Activated T-cell treated with anti-CD3 and anti-CD28 coated beads, Interleukin-2, amount 50 U/mL, for 24 hours (primary cell): ENCODE measurements around the gene PIP5KL1.
"Not testable (repeated sequence)": the region's sequence is repeated elsewhere in the genome, so short reads cannot be mapped to it uniquely, and the experiment has no call there.

Experiments used
- DNase-seq: peaks from one replicate; pipeline ENCODE4 v3.0.0-alpha.2; 2020
- H3K27ac Mint-ChIP-seq: 2 replicates; pipeline ENCODE4 v1.8.0; 2020; ENCODE audit warnings: mild to moderate bottlenecking, mixed read lengths
- H3K27me3 Mint-ChIP-seq: 2 replicates; pipeline ENCODE4 v1.8.0; 2020; ENCODE audit warnings: mixed read lengths
- H3K36me3 Mint-ChIP-seq: 2 replicates; pipeline ENCODE4 v1.8.0; 2020; ENCODE audit warnings: low read depth, mixed read lengths
- H3K4me1 Mint-ChIP-seq: 2 replicates; pipeline ENCODE4 v1.8.0; 2020; ENCODE audit warnings: low read depth, mixed read lengths
- H3K4me3 Mint-ChIP-seq: 2 replicates; pipeline ENCODE4 v1.8.0; 2020; ENCODE audit warnings: mild to moderate bottlenecking, moderate library complexity, mixed read lengths
- H3K9me3 Mint-ChIP-seq: 2 replicates; pipeline ENCODE4 v1.8.0; 2020; ENCODE audit warnings: mixed read lengths

PIP5KL1 gene

GRCh38 chr9:127893392-127893791 is 37.2 kb downstream of the PIP5KL1 start:
- peak overlapping the region; percentile 76 for H3K27ac Mint-ChIP-seq
- H3K9me3 Mint-ChIP-seq, result no peaks in the 10 kb centered on the region
- no peak overlapping the region for H3K4me3 Mint-ChIP-seq
- no peaks in the 10 kb centered on the region for H3K27me3 Mint-ChIP-seq
- peaks cover 86% of the 10 kb centered on the region for H3K36me3 Mint-ChIP-seq
- no peak for DNase-seq
- peaks cover 21% of the 10 kb centered on the region for H3K4me1 Mint-ChIP-seq

- peaks cover 91% of the 10 kb centered on the region for H3K36me3 Mint-ChIP-seq
Measured at GRCh38 chr9:127892831-127893230, 37.7 kb downstream of the PIP5KL1 start.

DNA sequence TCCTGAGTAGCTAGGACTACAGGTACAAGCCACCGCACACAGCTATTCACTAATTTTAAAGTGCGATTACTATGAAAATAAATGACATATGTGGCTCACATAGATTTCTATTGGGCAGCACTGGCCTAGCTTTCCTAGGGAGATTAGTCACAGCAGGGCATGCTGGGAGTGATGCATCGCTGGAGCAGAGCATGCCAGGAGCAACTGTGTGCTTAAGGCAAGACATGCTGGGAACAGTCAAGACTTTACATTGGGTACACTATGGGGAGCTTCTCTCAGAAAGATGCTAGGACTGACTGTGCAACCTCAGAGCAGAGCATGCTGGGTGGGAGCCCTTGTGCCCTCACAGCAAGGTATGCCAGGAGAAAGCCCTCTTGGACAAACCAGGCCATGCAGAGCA is 40.5 kb downstream of the PIP5KL1 start:
- Mint-ChIP-seq H3K4me1 (peaks cover 12% of the 10 kb centered on the region), H3K27me3 (no peaks in the 10 kb centered on the region), H3K36me3 (peaks cover 94% of the 10 kb centered on the region), H3K4me3 (no peak overlapping the region), H3K9me3 (no peaks in the 10 kb centered on the region), H3K27ac (no peak overlapping the region)
- no peak for DNase-seq

More at GRCh38 chr9:127892831-127893230, 37.7 kb downstream of the PIP5KL1 start:
- no peaks in the 10 kb centered on the region for H3K27me3 Mint-ChIP-seq
- peaks cover 18% of the 10 kb centered on the region for H3K4me1 Mint-ChIP-seq
- no peaks in the 10 kb centered on the region for H3K9me3 Mint-ChIP-seq
- no peak for DNase-seq
- H3K4me3 Mint-ChIP-seq, result no peak overlapping the region
- H3K27ac Mint-ChIP-seq, result peak overlapping the region; percentile 38

- Mint-ChIP-seq H3K9me3 (no peaks in the 10 kb centered on the region), H3K27me3 (no peaks in the 10 kb centered on the region), H3K4me1 (peaks cover 10% of the 10 kb centered on the region), H3K36me3 (peaks cover 86% of the 10 kb centered on the region), H3K4me3 (no peak overlapping the region), H3K27ac (peak overlapping the region; percentile 38)
- DNase-seq, result no peak
Measured at GRCh38 chr9:127887792-127888191, 42.8 kb downstream of the PIP5KL1 start.

- DNase-seq, result no peak
- no peak overlapping the region for H3K4me3 Mint-ChIP-seq
- peaks cover 8% of the 10 kb centered on the region for H3K4me1 Mint-ChIP-seq
- H3K9me3 Mint-ChIP-seq, result no peaks in the 10 kb centered on the region
- H3K36me3 Mint-ChIP-seq, result peaks cover 80% of the 10 kb centered on the region
- H3K27ac Mint-ChIP-seq, result no peak overlapping the region
- no peaks in the 10 kb centered on the region for H3K27me3 Mint-ChIP-seq
Measured at GRCh38 chr9:127886401-127886972, 44.1 kb downstream of the PIP5KL1 start.

- Mint-ChIP-seq H3K36me3 (peaks cover 72% of the 10 kb centered on the region), H3K27ac (peak overlapping the region; percentile 40), H3K4me1 (peaks cover 8% of the 10 kb centered on the region), H3K27me3 (no peaks in the 10 kb centered on the region), H3K4me3 (no peak overlapping the region), H3K9me3 (no peaks in the 10 kb centered on the region)
- DNase-seq, result no peak
Measured at GRCh38 chr9:127885508-127886281, 44.9 kb downstream of the PIP5KL1 start.

GRCh38 chr9:127884976-127885490 is 45.5 kb downstream of the PIP5KL1 start:
- H3K4me3 Mint-ChIP-seq, result no peak overlapping the region
- peaks cover 6% of the 10 kb centered on the region for H3K4me1 Mint-ChIP-seq
- H3K9me3 Mint-ChIP-seq, result no peaks in the 10 kb centered on the region
- DNase-seq, result no peak
- H3K36me3 Mint-ChIP-seq, result peaks cover 65% of the 10 kb centered on the region
- peak overlapping the region; percentile 57 for H3K27ac Mint-ChIP-seq
- H3K27me3 Mint-ChIP-seq, result no peaks in the 10 kb centered on the region

- H3K4me3 Mint-ChIP-seq, result no peak overlapping the region
- H3K27me3 Mint-ChIP-seq, result no peaks in the 10 kb centered on the region
- no peak for DNase-seq
- peak overlapping the region; percentile 57 for H3K27ac Mint-ChIP-seq
- H3K36me3 Mint-ChIP-seq, result peaks cover 61% of the 10 kb centered on the region
- H3K9me3 Mint-ChIP-seq, result no peaks in the 10 kb centered on the region
- H3K4me1 Mint-ChIP-seq, result peaks cover 6% of the 10 kb centered on the region
Measured at GRCh38 chr9:127884427-127884911, 46.1 kb downstream of the PIP5KL1 start.

- no peak overlapping the region for H3K4me3 Mint-ChIP-seq
- peak overlapping the region; percentile 57 for H3K27ac Mint-ChIP-seq
- peaks cover 57% of the 10 kb centered on the region for H3K36me3 Mint-ChIP-seq
- H3K27me3 Mint-ChIP-seq, result no peaks in the 10 kb centered on the region
- no peak for DNase-seq
- peaks cover 6% of the 10 kb centered on the region for H3K4me1 Mint-ChIP-seq
- H3K9me3 Mint-ChIP-seq, result no peaks in the 10 kb centered on the region
Measured at GRCh38 chr9:127883959-127884358, 46.6 kb downstream of the PIP5KL1 start.

DNA sequence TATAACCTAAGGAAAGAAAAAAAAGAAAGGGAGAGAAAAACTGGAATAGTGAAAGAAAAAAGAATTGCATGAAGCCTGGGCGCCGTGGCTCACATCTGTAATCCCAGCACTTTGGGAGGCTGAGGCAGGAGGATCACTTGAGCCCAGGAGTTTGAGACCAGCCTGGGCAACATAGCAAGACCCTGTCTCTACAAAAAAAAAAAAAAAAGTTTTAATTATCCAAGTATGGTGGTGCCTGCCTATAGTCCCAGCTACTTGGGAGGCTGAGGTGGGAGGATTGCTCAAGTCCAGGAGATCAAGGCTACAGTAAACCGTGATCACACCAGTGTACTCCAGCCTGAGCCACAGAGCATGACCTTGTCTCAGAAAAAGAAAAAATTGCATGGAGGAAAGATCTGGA is 48.9 kb downstream of the PIP5KL1 start:
- H3K36me3 Mint-ChIP-seq, result peaks cover 34% of the 10 kb centered on the region
- H3K27ac Mint-ChIP-seq, H3K4me3 Mint-ChIP-seq, H3K9me3 Mint-ChIP-seq, H3K27me3 Mint-ChIP-seq, DNase-seq: not testable (repeated sequence)
- peaks cover 16% of the 10 kb centered on the region for H3K4me1 Mint-ChIP-seq

GRCh38 chr9:127880143-127880542 is 50.4 kb downstream of the PIP5KL1 start:
- Mint-ChIP-seq H3K4me3 (no peak overlapping the region), H3K27me3 (peaks cover 6% of the 10 kb centered on the region), H3K27ac (no peak overlapping the region), H3K36me3 (peaks cover 20% of the 10 kb centered on the region), H3K4me1 (peaks cover 11% of the 10 kb centered on the region), H3K9me3 (no peaks in the 10 kb centered on the region)
- no peak for DNase-seq

GRCh38 chr9:127878652-127879390 is 51.8 kb downstream of the PIP5KL1 start:
- peaks cover 6% of the 10 kb centered on the region for H3K27me3 Mint-ChIP-seq
- no peaks in the 10 kb centered on the region for H3K9me3 Mint-ChIP-seq
- DNase-seq, result no peak
- H3K36me3 Mint-ChIP-seq, result peaks cover 6% of the 10 kb centered on the region
- no peak overlapping the region for H3K4me3 Mint-ChIP-seq
- no peak overlapping the region for H3K27ac Mint-ChIP-seq
- H3K4me1 Mint-ChIP-seq, result peaks cover 10% of the 10 kb centered on the region

DNA sequence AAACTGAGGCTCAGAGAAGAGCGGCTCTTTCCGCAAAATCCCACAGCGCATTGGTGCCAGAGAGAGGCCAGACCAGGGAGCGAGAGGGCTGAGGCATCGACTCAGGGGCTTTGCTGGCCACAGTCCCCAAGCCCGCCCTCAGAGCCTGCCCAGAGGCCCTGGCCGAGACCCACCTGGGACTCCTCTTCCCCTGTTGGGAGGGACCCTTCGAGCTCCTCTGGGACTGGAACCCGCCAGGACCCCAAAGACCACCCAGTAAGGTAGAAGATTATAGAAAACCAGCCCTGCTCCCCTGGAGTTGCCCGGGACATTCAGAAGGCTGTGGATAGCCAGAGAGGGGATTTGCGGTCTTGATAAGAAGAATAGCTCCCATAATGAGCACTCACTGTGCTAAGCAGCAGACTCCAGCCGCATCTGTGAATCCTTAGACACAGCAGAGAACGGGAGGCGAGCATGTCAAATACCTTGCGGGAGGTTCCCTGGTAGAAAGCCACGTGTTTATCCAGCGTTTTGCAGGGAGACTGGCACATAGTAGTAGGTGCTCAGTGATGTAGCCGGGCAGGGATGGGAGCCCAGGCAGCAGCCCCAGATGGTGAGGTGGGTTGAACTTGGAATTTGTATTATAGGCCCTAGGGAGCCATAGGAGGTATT is 52.5 kb downstream of the PIP5KL1 start:
- Mint-ChIP-seq H3K4me3 (peak overlapping the region; percentile 42), H3K27me3 (peaks cover 6% of the 10 kb centered on the region), H3K36me3 (peaks cover 6% of the 10 kb centered on the region), H3K9me3 (no peaks in the 10 kb centered on the region), H3K27ac (no peak overlapping the region), H3K4me1 (peaks cover 10% of the 10 kb centered on the region)
- no peak for DNase-seq

DNA sequence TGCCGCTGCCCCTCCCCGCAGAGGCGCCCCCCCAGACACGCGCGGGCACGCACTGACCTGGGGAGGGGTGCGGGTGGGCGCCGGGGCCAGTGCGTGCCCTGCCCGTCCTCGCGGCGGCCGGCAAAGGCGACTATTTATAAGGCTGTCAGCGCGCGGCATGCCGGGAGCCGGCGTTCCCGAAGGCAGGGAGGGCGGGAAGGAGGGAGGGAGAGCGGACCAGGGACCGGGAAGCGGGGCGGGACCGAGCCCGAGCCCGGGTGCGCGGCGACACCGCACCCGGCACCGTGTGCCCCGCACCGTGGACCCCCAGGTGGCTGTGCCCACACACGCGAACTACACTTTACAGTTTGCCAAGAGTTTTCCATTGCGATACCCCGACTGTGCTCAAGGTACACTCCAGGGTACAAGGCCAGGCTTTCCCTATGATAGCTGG is 53.0 kb downstream of the PIP5KL1 start, which contains the start of gene AK1:
Gene AK1, minus strand, starts transcription at position 110 of the 433 bp plus-strand sequence. CDS start 3,058 bp downstream, outside the sequence.
- Mint-ChIP-seq H3K36me3 (peaks cover under 1% of the 10 kb centered on the region), H3K4me1 (peaks cover 10% of the 10 kb centered on the region), H3K27me3 (peaks cover 6% of the 10 kb centered on the region), H3K9me3 (no peaks in the 10 kb centered on the region), H3K27ac (peak within 1 kb of the TSS; percentile 23), H3K4me3 (peak within 1 kb of the TSS; percentile 55)
- DNase-seq, result no peak
